ENCODE measurements around the gene GPSM1.

- TF ChIP-seq CTCF (IDR thresholded peaks at IDR 0.05 in 8 of 11, conservative IDR thresholded peaks at IDR 0.05 in 3 of 11), result no peak
- TF ChIP-seq POLR2A (IDR thresholded peaks at IDR 0.05), result no peak
- no peak for TF ChIP-seq POLR2AphosphoS5 (IDR thresholded peaks at IDR 0.05)
These were observed 80.6 kb downstream of the GPSM1 start for GRCh38 chr9:136407911-136408310.
